Neutrophil (primary cell): ENCODE data around the gene ATF1.

Source experiments
- H3K27ac ChIP-seq: fragments of 200-600 bp; sonication (generic); 2 replicates; pipeline ENCODE4 v1.5.1; 2016; ENCODE audit warnings: mild to moderate bottlenecking, moderate library complexity
- H3K27me3 ChIP-seq: fragments of 200-600 bp; sonication (generic); 2 replicates; pipeline ENCODE4 v1.6.0; 2016; ENCODE audit warnings: mild to moderate bottlenecking
- H3K36me3 ChIP-seq: fragments of 200-600 bp; sonication (generic); 2 replicates; pipeline ENCODE4 v1.5.1; 2017
- H3K4me1 ChIP-seq, 2 experiments: fragments of 200-600 bp in 1 of 2; sonication (generic) in 1 of 2; 1 replicate in 1 of 2; 2 replicates in 1 of 2; pipeline versions ENCODE4 v1.5.1 to v1.6.1; 2013 to 2016; ENCODE audit warnings: low read depth in 1 of 2, low read length in 1 of 2, mild to moderate bottlenecking in 1 of 2, moderate library complexity in 1 of 2; ENCODE audit not compliant: control insufficient read depth in 1 of 2, insufficient read depth in 1 of 2
- H3K4me3 ChIP-seq, 2 experiments: fragments of 200-600 bp in 1 of 2; sonication (generic) in 1 of 2; 1 replicate in 1 of 2; 2 replicates in 1 of 2; pipeline ENCODE4 v1.5.1; 2013 to 2016; ENCODE audit warnings: low read depth in 1 of 2, low read length in 1 of 2, mild to moderate bottlenecking in 1 of 2, moderate library complexity in 1 of 2
- H3K9me3 ChIP-seq: fragments of 200-600 bp; sonication (generic); 2 replicates; pipeline ENCODE4 v1.5.1; 2016
- TF ChIP-seq, protein P1 (sequence below): fragments of 200-600 bp; sonication (generic); IDR thresholded peaks from 2 replicates; pipeline ENCODE4 v1.5.1; 2016; ENCODE audit warnings: antibody characterized with exemption

ATF1 gene

DNA sequence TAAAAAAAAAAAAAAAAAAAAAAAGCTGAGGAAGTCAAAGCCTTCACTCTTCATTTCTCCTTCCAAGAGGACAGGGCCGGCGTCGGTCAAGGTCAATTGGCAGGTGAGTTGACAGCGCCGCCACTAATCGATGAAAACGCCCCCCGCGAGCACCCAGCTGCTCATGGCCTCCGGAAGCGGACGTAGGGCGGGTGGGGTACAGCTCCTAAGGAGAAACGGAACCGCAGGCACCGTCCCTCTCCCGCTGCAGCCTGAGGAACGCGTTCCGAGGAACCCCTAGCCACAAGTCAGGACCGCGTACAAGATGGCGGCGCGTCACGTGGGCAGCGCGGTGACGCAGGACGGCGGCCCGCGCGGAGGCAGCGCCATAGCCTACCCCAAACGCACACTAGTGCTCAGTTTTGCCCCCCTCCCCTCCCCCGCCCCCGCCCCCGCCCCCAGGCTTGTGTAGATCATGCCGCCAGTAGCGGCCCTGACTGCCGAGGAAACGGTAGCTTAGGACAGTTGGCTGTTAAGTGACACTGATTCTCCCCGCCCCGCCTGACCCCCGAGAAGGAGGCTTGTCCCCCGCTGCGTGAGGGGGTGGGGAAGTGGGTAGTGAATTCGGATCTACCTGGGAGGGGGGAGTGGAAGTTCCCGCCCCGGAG is at the start of gene ATF1:
ATF1 (plus strand) TSS at position 463 of the 647 bp plus-strand sequence. CDS start 16,045 bp downstream, outside the sequence.
- TF ChIP-seq, protein P1, sequence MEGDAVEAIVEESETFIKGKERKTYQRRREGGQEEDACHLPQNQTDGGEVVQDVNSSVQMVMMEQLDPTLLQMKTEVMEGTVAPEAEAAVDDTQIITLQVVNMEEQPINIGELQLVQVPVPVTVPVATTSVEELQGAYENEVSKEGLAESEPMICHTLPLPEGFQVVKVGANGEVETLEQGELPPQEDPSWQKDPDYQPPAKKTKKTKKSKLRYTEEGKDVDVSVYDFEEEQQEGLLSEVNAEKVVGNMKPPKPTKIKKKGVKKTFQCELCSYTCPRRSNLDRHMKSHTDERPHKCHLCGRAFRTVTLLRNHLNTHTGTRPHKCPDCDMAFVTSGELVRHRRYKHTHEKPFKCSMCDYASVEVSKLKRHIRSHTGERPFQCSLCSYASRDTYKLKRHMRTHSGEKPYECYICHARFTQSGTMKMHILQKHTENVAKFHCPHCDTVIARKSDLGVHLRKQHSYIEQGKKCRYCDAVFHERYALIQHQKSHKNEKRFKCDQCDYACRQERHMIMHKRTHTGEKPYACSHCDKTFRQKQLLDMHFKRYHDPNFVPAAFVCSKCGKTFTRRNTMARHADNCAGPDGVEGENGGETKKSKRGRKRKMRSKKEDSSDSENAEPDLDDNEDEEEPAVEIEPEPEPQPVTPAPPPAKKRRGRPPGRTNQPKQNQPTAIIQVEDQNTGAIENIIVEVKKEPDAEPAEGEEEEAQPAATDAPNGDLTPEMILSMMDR: peak; percentile 29
- Histone ChIP-seq H3K4me1 (peaks cover 35 to 43% of the 10 kb centered on the region in 2 experiments), H3K36me3 (no peaks in the 10 kb centered on the region), H3K4me3 (peak within 1 kb of the TSS; percentile 92 to 94), H3K27ac (peak within 1 kb of the TSS; percentile 98), H3K9me3 (no peaks in the 10 kb centered on the region), H3K27me3 (no peaks in the 10 kb centered on the region)

DNA sequence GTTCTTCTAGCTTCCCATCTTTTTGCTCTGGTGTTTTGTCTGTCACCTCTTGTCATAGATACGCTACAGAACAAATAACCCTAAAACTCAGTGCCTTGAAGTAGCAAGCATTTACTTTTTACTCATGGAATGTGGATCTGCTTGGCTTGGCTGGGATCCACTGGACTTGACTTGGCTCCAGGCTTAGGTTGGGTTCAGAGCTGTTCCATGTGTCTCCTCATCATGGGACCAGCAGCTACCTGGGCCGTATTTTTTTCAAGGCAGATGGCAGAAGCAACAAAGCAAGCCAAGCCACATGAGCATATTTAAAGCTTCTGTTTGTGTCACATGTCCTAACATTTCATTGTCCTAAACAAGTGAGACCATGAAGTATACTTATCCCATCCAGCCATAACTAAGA is 48.7 kb upstream of the ATF1 start:
- no peaks in the 10 kb centered on the region for H3K9me3 ChIP-seq

DNA sequence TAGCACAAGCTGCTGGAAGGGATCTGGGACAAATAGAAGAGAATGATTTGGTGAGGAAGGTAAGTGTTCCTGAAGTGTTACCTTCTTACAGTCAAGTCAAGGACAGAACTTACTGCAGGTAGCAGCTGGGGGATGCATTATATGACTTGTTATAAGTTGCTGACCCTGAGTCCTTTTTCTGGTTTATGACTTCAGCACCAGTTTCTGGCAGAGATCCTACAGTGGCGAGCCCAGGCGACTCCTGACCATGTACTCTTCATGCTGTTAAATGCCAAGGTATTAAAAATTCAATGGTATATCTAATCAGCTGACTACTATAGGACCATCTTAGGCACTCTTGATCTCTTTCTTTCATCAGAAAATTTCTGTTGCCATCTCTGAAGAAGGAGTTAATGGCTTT is 45.1 kb upstream of the ATF1 start:
- H3K27ac ChIP-seq: no peak overlapping the region
- H3K4me1 ChIP-seq: no peaks in the 10 kb centered on the region
- no peak overlapping the region for H3K4me3 ChIP-seq
- H3K27me3 ChIP-seq: no peaks in the 10 kb centered on the region
- TF ChIP-seq, protein P1: no peak
- no peaks in the 10 kb centered on the region for H3K9me3 ChIP-seq
- peaks cover 92% of the 10 kb centered on the region for H3K36me3 ChIP-seq

More for the DNA sequence above, 48.7 kb upstream of the ATF1 start:
- Histone ChIP-seq H3K36me3 (peaks cover 92% of the 10 kb centered on the region), H3K4me3 (no peak overlapping the region), H3K4me1 (no peaks in the 10 kb centered on the region), H3K27ac (peak overlapping the region; percentile 54), H3K27me3 (no peaks in the 10 kb centered on the region)
- TF ChIP-seq, protein P1: no peak

DNA sequence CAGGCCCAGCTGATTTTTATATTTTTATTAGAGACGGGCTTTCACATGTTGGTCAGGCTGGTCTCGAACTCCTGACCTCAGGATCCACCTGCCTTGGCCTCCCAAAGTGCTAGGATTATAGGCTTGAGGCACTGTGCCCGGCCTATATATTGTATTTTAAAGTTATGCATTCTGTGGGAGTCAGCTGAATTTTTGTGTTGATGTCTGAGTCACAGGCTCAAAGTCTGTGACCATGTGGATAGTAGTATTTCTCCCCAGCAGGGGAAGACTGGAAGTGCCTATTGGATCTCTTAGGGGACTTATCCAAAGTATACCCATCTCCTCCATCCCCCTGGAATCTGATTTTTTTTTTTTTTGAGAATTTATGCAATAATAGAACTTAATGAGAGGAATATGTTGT is 43.8 kb upstream of the ATF1 start:
- H3K36me3 ChIP-seq: peaks cover 92% of the 10 kb centered on the region

DNA sequence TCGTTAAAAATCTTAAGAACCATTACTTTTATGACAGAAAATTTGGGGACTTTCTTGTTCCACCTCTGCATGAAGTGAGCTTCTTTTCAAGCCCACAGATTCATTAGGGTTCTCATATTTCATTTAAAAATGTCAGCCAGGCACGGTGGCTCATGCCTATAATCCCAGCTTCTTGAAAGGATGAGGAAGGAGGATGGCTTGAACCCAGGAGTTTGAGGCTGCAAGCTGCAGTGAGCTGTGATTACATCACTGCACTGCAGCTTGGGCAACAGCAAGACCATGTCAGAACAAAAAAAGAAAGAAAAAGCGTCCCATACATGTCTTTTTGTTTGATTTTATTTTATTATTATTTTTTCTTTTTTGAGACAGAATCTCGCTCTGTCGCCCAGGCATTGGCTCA is 43.4 kb upstream of the ATF1 start:
- TF ChIP-seq, protein P1: no peak
- Histone ChIP-seq H3K4me1 (no peaks in the 10 kb centered on the region), H3K27me3 (no peaks in the 10 kb centered on the region), H3K4me3 (no peak overlapping the region), H3K36me3 (peaks cover 92% of the 10 kb centered on the region), H3K27ac (no peak overlapping the region), H3K9me3 (no peaks in the 10 kb centered on the region)

More for the DNA sequence above, 43.8 kb upstream of the ATF1 start:
- H3K9me3 ChIP-seq: no peaks in the 10 kb centered on the region
- no peak overlapping the region for H3K4me3 ChIP-seq
- no peaks in the 10 kb centered on the region for H3K4me1 ChIP-seq
- TF ChIP-seq, protein P1: no peak
- H3K27me3 ChIP-seq: no peaks in the 10 kb centered on the region
- no peak overlapping the region for H3K27ac ChIP-seq
